Cardiac fibroblast (primary cell): ENCODE measurements around the gene ST6GALNAC3.

ENCODE experiments used
- DNase-seq, 2 donors: peaks; one replicate each; pipeline versions ENCODE4 v3.0.0 to v3.0.0-alpha.2; 2010; ENCODE audit warnings: low read depth in 2 of 2
- H3K4me3 ChIP-seq, 2 donors: replicated peaks in 1 of 2; 1 replicate in 1 of 2; 2 replicates in 1 of 2; pipeline ENCODE4 v1.5.1; 2011; ENCODE audit warnings: low read depth in 2 of 2, low read length in 2 of 2, mild to moderate bottlenecking in 2 of 2, moderate library complexity in 1 of 2
- TF ChIP-seq, protein P1 (sequence below): IDR thresholded peaks from one replicate; pipeline ENCODE4 v1.5.1; 2011; ENCODE audit warnings: low read depth, mild to moderate bottlenecking, low read length, inconsistent platforms

The ST6GALNAC3 gene

DNA sequence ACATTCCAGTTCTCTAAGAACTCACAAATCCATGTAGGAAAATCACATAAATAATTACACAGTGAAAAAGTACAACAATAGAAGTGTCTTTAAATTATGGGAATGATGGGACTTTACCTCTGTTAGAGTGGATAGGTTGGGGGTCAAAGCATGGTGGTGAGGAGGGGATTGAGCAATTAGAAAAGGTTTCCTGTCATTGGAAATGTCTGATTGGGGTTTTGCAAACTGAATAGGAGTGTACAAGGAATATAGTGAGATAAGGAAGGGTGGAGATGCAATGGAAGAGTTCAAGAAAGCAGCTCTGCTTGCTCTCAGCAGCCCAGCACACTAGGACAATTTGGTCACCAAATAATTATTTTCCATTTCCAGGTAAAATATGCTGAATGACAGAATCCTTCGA is 238.8 kb downstream of the ST6GALNAC3 start:
- TF ChIP-seq, protein P1, sequence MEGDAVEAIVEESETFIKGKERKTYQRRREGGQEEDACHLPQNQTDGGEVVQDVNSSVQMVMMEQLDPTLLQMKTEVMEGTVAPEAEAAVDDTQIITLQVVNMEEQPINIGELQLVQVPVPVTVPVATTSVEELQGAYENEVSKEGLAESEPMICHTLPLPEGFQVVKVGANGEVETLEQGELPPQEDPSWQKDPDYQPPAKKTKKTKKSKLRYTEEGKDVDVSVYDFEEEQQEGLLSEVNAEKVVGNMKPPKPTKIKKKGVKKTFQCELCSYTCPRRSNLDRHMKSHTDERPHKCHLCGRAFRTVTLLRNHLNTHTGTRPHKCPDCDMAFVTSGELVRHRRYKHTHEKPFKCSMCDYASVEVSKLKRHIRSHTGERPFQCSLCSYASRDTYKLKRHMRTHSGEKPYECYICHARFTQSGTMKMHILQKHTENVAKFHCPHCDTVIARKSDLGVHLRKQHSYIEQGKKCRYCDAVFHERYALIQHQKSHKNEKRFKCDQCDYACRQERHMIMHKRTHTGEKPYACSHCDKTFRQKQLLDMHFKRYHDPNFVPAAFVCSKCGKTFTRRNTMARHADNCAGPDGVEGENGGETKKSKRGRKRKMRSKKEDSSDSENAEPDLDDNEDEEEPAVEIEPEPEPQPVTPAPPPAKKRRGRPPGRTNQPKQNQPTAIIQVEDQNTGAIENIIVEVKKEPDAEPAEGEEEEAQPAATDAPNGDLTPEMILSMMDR = no peak
- no peak overlapping the region for H3K4me3 ChIP-seq
- DNase-seq = no peak

DNA sequence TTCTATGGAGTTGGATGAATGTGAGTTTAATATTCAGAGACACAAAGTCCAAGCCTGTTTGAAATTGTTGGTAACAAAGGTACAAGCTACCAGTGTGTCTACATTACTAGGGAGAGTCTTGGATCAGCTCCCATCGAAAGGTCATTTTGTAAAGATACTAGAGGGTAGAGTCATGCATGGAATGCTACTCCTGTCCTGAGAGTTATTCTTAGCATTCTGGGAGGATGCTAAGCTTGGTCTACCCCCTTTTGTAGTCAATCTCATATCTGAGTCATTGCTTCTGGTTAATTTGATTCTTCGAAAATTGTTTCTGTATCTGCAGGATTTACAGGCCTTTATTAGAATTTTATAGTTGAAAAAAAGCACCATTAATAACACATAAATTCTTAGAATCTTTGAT is 240.2 kb downstream of the ST6GALNAC3 start:
- TF ChIP-seq, protein P1 = no peak
- no peak overlapping the region for H3K4me3 ChIP-seq
- no peak for DNase-seq

DNA sequence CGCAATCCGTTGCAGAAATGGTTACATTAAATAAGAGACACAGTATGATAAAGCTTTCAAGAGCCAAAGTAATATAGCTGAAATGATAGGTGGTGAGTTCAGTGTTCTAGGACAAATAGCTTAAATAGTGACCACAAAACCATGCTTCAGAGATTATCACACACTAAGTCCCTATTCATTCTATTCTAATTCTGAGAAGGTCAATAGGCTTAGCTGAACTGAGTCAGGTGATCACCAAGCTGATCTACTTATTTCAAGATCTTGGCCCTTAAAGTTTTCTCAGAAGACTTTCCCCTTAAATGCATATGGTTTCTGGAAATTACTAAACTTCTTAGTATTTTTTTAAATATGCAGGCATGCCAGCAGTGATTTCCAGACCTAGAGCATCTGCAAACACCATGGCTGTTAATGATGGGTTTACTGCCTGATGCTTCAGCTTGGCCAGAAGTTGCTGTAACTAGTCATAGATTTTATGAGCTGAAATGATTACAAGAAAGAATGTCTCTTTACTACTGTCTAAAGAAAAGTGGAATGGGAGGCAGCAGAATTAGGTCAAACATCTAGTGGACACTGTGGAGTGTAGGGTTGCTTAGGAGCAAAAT is 242.9 kb downstream of the ST6GALNAC3 start:
- TF ChIP-seq, protein P1 = no peak
- H3K4me3 ChIP-seq = no peak overlapping the region
- no peak for DNase-seq

DNA sequence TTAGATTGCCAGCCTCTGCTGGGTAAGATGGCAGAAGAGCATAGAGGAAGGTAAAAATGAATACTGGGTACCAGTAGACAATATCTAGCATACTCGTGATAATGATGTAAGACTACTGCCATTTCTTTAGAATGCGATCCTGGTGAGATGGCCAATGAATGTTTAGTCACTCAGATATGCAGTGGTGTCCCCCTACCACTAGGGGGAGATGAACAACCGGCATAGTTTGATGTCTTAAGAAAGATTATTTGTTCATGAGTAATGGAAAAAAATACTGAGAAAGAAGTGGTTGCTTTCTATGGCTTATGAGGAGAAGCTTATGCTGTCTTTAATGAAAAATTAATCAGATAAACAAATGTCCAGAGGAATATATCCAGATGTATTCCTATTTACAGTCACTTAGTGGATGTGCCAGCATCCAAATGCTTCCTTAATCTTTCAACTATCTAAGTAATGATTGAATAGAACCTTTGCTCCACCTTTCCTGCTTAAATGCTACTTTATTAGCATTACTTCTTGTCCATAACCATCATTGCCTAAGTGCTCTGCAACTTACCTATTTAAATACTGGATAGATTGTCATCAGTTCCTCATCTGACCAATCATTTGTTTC is 256.6 kb downstream of the ST6GALNAC3 start:
- DNase-seq = peak; percentile 84 to 85
- no peak overlapping the region for H3K4me3 ChIP-seq
- TF ChIP-seq, protein P1 = peak; percentile 86

DNA sequence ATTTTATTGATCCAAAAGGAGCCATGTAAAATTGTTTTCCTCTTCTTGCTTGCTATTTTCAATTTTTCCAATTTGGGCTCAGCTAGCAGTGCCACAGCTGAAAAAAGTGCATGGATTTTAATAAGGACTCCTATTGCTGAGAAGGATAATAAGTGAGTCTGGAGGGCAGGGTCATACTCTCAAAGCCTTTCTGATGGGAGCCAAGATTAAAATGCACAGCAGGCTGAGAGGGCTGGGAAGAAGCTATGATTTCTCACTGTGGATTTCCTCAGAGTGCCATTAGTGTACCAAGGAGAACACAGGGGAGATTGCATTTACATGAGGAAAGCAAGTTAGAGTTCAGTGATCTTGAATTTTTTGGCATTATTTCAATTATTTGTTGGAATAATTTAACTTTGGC is 261.3 kb downstream of the ST6GALNAC3 start:
- no peak overlapping the region for H3K4me3 ChIP-seq
- TF ChIP-seq, protein P1 = no peak
- DNase-seq = no peak

DNA sequence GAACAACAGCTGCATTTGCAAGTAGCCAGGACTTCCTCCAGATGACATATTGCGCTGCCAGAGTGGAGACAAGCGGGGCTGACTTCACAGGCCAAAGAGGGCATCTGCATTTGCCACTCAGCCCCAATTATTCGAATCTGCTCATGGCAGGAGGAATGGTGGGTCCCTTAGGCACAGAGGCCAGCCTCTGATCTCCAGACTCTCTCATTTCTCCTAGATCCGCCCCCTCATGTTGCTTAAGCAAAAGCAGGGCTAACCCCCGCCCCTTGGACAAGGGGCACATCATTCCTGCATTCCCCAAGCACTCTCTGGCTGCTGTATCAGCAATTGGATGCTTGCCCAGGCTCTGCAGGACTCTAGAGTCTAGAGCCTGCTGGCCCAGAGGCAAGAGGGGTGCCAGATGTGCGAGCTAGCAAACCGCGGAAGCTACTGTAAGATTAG is 262.4 kb downstream of the ST6GALNAC3 start:
- H3K4me3 ChIP-seq = no peak overlapping the region
- TF ChIP-seq, protein P1 = no peak
- peak; percentile 73 to 98 for DNase-seq
